GM18511 (cell line): ENCODE data around the gene CHCHD10.

Experiments
- ATAC-seq: cut with Tn5 transposase; IDR thresholded peaks from one replicate; pipeline ENCODE4 v1.9.1; 2021; ENCODE audit warnings: mild to moderate bottlenecking, moderate library complexity; ENCODE audit not compliant: unreplicated experiment

CHCHD10 gene

DNA sequence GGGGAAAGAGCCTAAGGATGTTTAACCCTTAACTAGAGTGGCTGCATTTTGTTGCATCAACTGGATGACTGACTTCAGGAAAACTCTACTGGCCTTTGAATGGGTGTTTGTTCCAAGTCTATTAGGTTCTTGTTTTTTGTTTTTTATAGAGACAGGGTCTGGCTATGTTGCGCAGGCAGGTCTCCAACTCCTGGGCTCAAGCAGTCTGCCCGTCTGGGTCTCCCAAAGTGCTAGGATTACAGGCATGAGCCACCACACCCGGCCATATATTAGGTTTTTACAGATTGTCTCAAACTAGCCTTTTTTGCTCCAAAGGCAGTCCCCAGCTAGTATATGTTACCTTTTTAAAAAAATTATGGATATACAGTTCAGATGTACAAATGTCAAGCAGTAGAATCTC, 20.1 kb upstream of the CHCHD10 start:
- ATAC-seq, result no peak

DNA sequence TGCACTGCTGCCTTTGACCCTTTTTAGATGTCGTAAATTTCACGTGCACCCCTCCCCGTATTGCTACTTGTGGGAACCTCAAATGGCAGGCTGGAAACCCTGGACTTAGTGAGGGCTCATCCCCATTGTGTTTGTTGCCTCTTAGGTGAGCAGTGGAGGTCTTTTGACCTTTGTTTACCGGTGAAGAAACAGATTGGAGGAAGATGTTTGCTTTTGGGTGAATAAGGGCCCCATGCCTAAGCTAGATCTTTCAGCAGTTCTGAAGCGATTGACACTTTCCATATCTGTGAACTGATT, 19.8 kb upstream of the CHCHD10 start:
- ATAC-seq, result no peak

DNA sequence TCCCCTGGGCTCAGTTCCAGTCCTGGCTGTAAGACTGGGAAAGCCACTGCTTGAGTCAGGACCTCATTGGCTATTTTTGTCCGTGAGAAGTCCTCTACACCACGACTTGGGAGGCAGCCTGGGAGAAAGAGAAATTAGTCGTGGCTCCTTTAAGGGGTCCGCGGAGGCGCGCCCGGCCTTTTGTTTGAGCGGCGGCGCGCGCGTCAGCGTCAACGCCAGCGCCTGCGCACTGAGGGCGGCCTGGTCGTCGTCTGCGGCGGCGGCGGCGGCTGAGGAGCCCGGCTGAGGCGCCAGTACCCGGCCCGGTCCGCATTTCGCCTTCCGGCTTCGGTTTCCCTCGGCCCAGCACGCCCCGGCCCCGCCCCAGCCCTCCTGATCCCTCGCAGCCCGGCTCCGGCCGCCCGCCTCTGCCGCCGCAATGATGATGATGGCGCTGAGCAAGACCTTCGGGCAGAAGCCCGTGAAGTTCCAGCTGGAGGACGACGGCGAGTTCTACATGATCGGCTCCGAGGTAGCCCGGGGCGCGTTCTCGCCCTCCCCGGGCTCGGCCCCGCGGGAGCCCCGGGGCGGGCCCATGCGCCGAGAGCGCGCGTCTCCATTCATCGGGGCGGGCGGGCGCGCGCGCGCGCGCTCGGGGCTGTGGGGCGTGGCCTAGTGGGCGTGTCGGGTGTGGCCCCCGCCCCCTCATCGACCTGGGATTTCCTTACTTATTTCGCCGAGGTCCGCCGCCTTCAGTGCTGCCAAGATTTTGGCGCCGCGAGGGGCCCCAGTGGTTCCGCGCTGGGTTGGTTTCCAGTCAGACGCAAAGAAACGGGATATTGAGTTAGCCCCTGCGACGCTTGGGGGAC, 19.2 kb upstream of the CHCHD10 start, which contains the start of gene SMARCB1:
SMARCB1 (plus strand) TSS at position 215 of the 848 bp plus-strand sequence; CDS start at position 419, 204 bp downstream.
- peak; percentile 76 for ATAC-seq

DNA sequence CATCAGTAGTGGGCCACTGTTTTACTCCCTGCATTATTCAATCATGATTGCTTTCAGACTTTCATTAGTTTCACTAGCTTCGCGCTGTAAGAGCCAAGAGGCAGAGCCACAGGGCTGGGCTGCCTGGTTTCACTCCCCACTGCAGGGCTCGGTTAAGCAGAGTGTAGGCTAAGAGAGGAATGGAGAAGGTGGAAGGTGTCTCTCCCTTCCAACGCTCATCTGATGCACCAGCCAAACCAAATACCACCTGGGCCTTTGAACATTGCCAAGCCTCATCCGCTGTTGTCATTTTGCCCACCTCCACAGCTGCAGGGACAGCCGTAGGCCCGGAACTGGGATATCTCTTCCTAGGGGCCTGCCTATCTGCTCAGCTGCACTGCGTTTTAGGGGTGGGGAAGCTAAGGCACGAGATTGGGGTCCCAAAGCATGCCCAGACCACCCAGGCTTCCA, 18.5 kb upstream of the CHCHD10 start:
- no peak for ATAC-seq

DNA sequence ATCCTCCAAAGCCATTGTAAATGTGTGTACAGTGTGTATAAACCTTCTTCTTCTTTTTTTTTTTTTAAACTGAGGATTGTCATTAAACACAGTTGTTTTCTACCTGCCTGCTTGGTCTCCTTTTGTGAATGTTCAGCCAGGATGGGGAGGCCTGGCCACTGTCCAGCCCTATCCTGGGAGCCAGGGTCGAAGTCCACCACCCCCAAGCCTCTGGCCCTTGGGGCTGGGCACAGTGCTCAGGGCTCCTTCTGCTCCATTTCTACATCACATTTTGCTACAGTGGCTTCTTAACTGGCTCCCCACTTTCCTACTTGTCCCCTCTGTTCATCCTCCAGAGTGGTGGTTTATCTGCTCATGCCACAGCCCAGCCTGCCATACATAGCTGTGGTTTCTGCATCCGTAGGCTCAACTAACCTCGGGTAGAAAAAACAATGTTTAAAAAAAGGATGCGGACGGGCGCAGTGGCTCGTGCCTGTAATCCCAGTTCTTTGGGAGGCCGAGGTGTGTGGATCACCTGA, 16.5 kb upstream of the CHCHD10 start:
- no peak for ATAC-seq

- no peak for ATAC-seq
Observed at GRCh38 chr22:23783265-23784150, 15.7 kb upstream of the CHCHD10 start.

- ATAC-seq, result no peak
Observed at GRCh38 chr22:23782703-23783102, 14.9 kb upstream of the CHCHD10 start.

GRCh38 chr22:23782252-23782651, 14.5 kb upstream of the CHCHD10 start:
- ATAC-seq, result no peak

GRCh38 chr22:23781511-23782183, 13.9 kb upstream of the CHCHD10 start:
- ATAC-seq, result no peak

DNA sequence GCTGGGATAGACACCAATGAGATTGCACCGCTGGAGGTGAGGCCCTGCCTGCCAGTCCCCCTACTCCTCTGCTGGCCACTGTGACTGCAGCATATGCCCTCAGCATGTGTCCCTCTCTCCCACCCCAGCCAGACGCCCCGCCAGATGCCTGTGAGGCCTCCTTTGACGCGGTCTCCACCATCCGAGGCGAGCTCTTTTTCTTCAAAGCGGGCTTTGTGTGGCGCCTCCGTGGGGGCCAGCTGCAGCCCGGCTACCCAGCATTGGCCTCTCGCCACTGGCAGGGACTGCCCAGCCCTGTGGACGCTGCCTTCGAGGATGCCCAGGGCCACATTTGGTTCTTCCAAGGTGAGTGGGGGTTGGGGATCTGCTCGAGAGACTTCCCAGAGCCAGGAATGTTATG, 13.3 kb upstream of the CHCHD10 start:
- ATAC-seq, result no peak

DNA sequence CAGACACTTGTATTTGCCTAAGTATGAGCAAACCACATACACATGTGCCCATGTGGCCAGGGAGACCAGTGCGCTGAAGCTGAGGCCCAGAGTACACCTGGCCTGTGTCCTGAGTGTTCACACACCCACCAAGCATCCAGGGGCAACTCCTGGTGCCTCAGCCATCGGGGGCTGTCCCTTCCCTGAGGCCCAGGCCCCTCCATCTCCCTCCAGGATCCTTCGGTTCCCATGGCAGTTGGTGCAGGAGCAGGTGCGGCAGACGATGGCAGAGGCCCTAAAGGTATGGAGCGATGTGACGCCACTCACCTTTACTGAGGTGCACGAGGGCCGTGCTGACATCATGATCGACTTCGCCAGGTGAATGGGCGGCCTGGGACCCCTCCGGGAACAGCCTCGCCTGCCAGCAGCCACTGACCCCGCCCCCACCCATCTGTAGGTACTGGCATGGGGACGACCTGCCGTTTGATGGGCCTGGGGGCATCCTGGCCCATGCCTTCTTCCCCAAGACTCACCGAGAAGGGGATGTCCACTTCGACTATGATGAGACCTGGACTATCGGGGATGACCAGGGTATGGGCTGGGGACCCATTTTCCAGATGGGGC, 12.5 kb upstream of the CHCHD10 start:
- ATAC-seq, result no peak

- ATAC-seq, result no peak
Observed at GRCh38 chr22:23779731-23780130, 12.0 kb upstream of the CHCHD10 start.

DNA sequence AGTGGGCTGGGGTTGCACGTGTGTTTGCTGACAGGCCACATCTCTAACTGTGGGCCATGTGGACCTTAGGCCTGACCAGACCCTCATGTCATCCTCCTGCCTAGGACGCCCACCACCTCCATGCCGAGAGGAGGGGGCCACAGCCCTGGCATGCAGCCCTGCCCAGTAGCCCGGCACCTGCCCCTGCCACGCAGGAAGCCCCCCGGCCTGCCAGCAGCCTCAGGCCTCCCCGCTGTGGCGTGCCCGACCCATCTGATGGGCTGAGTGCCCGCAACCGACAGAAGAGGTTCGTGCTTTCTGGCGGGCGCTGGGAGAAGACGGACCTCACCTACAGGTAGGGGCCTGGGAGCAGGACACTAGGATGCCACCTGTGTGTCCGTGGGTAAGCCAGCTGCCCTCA, 11.3 kb upstream of the CHCHD10 start:
- no peak for ATAC-seq

GRCh38 chr22:23778577-23778900, 10.8 kb upstream of the CHCHD10 start:
- no peak for ATAC-seq

GRCh38 chr22:23777776-23778576, 10.2 kb upstream of the CHCHD10 start:
- ATAC-seq, result no peak

DNA sequence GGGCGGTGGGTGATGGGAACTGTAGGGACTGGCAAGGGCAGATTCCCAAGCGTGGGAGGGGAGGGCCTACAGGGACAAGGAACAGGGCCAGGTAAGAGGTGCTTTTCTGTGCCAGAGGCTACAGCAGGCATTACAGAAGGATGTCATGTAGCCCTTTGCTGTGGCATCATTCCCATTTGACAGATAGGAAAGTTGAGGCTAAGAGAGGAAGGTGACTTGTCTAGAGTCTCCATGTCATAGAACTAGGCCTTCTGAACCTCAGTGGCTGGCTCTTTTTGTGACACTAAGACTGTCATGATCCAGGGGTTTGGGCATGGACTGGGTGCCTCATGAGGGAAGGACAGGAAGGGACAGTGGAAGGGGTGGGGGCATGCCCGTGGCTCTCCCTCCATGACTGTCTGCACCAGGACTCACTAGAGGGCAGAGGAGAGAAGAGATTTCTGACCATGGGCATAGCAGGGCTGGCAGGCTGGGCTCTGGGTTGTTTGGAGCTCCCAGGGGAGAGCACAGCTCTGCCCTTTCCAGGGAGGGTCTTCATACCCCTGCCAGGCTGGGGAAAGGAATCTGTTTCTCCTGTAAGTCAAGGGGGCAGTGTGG, 8.1 kb upstream of the CHCHD10 start:
- no peak for ATAC-seq

GRCh38 chr22:23774922-23775436, 7.2 kb upstream of the CHCHD10 start:
- ATAC-seq, result no peak

GRCh38 chr22:23774114-23774921, 6.5 kb upstream of the CHCHD10 start:
- no peak for ATAC-seq
